HK-2 (cell line): ENCODE results near the gene GRHL1.
"Not testable (repeated sequence)": the region's sequence is repeated elsewhere in the genome, so short reads cannot be mapped to it uniquely, and the experiment has no call there.

Experiments used
- DNase-seq: peaks from one replicate; pipeline ENCODE4 v3.0.0-alpha.2; 2018; ENCODE audit not compliant: unreplicated experiment

The GRHL1 gene

GRCh38 chr2:10009271-10009810 is 57.8 kb downstream of the GRHL1 start:
- DNase-seq = no peak

DNA sequence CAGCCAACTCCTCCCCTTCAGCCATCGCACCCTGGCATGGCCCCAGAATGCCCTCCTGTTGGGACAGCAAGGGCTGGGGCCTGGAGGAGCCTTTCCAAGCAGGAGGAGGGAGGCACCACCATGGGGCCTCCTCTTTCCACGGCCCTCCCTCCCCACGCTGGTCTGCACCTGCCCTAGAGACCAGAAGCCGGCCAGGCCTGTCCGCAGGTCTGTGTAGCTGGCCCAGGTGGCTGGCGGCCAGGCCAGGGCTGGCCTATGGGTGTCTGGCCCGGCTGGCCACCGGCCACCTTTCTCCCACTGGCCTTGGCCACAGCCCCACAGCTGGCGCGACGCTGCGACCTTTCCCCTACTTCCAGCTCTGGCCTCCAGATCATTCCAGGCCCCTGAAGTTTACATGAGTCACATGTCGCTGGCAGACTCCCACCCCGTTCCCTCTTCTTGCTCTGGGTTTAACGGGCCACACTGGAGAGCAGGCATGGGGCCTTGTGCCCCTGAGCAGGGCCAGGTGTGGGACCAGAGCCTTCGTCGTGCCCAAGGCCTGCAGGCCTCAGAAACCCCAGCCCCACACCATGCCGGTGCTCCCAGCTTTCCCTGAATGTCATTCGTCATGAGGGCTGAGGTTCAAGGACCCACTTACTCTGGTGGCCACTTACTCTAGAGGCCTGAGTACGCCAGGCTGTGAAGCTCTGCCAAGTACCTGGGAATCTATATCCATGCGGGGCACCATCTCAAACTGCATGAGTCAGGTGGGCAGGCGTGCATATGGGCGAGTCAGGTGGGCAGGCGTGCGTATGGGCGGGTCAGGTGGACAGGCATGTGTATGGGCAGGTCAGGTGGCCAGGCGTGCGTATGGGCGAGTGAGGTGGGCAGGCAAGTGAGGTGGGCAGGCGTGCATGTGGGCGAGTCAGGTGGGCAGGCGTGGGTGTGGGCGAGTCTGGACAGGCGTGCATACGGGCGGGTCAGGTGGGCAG is 58.6 kb downstream of the GRHL1 start:
- no peak for DNase-seq

- not testable (repeated sequence) for DNase-seq
Measured at GRCh38 chr2:10010861-10011605, 59.5 kb downstream of the GRHL1 start.

DNA sequence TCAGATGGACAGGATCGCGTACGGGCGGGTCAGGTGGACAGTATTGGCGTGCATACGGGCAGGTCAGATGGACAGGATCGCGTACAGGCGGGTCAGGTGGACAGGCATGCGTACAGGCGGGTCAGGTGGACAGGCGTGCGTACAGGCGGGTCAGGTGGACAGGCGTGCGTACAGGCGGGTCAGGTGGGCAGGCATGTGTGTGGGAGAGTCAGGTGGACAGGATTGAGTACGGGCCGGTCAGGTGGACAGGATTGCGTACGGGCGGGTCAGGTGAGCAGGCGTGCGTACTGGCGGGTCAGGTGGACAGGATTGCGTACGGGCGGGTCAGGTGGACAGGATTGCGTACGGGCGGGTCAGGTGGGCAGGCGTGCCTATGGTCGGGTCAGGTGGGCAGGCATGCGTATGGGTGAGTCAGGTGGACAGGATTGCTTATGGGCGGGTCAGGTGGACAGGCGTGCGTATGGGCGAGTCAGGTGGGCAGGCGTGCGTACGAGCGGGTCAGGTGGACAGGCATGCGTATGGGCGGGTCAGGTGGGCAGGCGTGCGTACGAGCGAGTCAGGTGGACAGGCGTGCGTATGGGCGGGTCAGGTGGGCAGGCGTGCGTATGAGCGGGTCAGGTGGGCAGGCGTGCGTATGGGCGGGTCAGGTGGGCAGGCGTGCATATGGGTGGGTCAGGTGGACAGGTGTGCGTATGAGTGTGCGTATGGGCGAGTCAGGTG is 60.3 kb downstream of the GRHL1 start:
- not testable (repeated sequence) for DNase-seq

DNA sequence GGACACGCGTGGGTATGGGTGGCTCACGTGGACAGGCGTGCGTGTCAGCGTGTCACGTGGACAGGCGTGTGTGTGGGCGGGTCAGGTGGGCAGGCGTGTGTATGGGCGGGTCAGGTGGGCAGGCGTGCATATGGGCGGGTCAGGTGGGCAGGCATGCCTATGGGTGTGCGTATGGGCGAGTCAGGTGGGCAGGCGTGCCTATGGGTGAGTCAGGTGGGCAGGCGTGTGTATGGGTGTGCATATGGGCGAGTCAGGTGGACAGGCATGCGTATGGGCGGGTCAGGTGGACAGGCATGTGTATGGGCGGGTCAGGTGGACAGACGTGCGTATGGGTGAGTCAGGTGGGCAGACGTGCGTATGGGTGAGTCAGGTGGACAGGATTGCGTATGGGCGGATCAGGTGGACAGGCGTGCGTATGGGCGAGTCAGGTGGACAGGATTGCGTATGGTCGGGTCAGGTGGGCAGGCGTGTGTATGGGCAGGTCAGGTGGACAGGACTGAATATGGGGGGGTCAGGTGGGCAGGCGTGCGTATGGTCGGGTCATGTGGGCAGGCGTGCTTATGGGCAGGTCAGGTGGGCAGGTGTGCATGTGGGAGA is 61.0 kb downstream of the GRHL1 start:
- DNase-seq = not testable (repeated sequence)

GRCh38 chr2:10012963-10013461 is 61.5 kb downstream of the GRHL1 start:
- no peak for DNase-seq

DNA sequence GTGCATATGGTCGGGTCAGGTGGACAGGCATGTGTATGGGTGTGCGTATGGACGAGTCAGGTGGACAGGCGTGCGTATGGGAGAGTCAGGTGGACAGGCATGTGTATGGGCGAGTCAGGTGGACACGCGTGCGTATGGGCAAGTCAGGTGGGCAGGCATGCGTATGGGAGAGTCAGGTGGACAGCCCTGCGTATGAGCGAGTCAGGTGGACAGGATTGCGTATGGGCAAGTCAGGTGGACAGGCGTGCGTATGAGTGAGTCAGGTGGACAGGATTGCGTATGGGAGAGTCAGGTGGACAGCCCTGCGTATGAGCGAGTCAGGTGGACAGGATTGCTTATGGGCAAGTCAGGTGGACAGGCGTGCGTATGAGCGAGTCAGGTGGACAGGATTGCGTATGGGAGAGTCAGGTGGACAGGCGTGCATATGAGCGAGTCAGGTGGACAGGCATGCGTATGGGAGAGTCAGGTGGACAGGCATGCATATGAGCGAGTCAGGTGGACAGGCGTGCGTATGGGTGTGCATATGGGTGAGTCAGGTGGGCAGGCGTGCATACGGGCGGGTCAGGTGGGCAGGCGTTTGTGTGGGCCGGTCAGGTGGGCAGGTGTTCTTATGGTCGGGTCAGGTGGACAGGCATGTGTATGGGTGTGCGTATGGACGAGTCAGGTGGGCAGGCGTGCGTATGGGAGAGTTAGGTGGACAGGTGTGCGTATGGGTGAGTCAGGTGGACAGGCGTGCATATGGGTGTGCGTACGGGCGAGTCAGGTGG is 62.3 kb downstream of the GRHL1 start:
- DNase-seq = not testable (repeated sequence)

- DNase-seq = no peak
Measured at GRCh38 chr2:10014418-10015190, 63.1 kb downstream of the GRHL1 start.

DNA sequence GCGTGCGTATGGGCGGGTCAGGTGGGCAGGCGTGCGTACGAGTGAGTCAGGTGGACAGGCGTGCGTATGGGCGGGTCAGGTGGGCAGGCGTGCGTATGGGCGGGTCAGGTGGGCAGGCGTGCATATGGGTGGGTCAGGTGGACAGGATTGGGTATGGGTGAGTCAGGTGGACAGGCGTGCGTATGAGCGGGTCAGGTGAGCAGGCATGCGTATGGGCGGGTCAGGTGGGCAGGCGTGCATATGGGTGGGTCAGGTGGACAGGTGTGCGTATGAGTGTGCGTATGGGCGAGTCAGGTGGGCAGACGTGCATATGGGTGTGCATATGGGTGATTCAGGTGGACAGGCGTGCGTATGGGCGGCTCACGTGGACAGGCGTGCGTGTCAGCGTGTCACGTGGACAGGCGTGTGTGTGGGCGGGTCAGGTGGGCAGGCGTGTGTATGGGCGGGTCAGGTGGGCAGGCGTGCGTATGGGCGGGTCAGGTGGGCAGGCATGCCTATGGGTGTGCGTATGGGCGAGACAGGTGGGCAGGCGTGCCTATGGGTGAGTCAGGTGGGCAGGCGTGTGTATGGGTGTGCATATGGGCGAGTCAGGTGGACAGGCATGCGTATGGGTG is 64.0 kb downstream of the GRHL1 start:
- not testable (repeated sequence) for DNase-seq

DNA sequence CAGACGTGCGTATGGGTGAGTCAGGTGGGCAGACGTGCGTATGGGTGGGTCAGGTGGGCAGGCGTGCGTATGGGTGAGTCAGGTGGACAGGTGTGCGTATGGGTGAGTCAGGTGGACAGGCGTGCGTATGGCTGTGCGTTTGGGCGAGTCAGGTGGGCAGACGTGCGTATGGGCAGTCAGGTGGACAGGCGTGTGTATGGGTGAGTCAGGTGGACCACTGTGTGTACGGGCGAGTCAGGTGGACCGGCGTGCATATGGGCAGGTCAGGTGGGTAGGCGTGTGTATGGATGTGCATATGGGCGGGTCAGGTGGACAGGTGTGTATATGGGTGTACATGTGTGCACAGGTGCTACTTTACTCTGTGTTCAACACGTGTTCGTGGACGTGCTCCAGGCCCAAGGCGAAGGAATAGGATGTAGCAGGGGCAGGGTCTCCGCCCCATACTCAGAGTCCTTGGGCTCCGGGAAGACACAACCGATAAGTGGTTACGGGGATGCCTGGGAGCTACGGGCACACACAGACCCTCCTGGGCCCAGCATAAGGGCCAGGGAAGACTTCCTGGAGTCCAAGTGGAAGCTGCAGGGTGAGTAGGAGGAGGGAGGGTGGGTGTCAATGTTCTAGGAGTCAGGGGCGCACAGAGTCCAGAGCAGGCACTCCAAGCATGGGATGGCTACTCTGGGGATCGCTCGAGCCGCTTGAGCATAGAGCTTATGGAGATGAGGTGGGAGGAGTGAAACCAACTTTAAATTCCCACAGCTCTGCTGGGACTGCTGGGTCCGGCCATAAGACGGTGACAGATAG is 64.7 kb downstream of the GRHL1 start:
- DNase-seq = no peak

GRCh38 chr2:10016802-10017258 is 65.3 kb downstream of the GRHL1 start:
- DNase-seq = no peak

GRCh38 chr2:10017313-10017941 is 65.9 kb downstream of the GRHL1 start:
- DNase-seq = no peak

- no peak for DNase-seq
Measured at GRCh38 chr2:10019174-10019573, 67.7 kb downstream of the GRHL1 start.

DNA sequence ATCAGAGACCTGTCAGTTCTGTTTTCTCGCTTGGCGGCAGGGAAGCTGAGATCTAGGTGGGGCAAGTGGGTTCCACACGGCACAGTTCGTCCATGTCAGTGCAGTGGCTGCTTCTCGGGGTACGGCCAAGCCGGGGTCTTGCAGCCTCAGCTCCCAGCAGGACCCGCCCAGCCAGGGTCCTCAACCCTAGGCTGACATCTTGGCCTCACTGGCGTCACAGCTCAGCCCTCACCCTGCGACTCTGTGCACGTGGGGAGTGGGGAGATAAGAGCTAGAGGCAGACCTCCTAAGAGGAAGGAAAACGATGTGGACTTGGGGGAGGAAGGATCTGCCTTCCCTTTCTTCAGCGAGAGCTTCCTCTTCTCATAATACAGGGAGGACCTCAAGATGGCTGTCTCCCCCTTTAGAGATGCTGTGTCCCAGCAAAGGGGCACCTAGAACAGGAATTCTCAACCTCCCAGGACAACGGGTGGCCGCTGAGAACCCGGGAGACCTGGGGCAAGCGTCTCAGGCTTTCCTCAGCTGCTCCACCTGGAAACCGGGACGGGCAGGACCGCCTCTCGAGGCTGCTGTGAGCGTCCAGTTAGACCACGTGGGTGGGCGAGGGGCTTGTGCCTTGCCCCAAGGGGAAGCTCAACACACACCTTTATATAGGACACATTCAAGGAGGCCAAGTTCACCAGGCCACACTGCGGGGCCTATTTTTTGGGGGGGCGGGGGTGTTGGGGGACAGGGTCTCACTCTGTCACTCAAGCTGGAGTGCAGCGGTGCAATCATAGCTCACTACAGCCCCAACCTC is 68.3 kb downstream of the GRHL1 start:
- DNase-seq = no peak

GRCh38 chr2:10022041-10022421 is 70.5 kb downstream of the GRHL1 start:
- DNase-seq = no peak

- DNase-seq = no peak
Measured at GRCh38 chr2:10022445-10022844, 71.0 kb downstream of the GRHL1 start.
